HG03039 (cell line): ENCODE data around the gene SPNS2.
"Not testable (repeated sequence)": the region's sequence is repeated elsewhere in the genome, so short reads cannot be mapped to it uniquely, and the experiment has no call there.

Experiments used
- ATAC-seq: cut with Tn5 transposase; IDR thresholded peaks from one replicate; pipeline ENCODE4 v1.9.1; 2021; ENCODE audit warnings: mild to moderate bottlenecking, moderate library complexity; ENCODE audit not compliant: unreplicated experiment

SPNS2 gene

DNA sequence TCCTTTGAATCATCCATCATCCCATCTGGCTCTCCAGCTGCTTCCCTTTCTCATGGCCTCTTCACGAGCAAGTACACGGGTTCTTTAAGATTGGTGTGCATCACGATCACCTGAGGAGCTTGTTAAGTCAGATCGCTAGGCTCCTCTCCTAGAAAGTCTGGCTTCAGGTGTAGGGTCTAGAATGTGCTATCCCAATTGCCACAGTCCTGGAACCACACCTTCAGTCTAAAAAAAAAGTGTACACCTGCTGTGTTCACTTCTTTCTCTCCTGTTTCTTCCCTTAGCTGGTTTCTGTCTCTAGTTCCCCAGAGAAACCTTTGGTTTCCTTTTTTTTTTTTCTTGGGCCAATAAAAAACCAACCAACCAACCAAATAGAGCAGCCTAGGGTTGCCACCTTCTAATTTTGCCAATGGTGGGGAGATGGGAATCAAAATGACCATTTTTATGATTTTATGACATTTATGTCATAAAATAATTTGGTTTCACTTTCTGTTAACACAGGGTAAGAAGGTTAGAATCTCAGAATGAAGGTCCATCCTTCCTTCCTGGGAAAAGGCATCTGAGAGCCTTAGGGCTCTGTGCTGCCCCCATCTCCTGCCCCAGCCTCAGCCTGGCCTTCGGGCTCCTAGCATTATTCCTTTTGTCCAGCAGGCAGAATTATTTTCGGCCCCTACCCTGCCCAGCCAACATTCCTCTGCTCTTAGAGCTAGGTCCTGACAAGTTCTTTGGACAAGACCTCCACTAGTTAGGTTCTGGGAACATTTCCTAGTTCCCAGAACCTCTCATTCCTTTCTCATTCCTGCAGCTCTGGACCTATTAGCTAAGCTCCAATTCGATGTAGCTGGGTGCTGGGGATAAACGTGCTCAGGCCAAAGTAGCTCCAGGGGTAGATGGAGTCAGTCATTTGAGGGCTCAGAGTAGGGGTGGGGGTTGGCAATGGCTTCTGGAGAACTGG, 63.6 kb downstream of the SPNS2 start:
- ATAC-seq, result no peak

DNA sequence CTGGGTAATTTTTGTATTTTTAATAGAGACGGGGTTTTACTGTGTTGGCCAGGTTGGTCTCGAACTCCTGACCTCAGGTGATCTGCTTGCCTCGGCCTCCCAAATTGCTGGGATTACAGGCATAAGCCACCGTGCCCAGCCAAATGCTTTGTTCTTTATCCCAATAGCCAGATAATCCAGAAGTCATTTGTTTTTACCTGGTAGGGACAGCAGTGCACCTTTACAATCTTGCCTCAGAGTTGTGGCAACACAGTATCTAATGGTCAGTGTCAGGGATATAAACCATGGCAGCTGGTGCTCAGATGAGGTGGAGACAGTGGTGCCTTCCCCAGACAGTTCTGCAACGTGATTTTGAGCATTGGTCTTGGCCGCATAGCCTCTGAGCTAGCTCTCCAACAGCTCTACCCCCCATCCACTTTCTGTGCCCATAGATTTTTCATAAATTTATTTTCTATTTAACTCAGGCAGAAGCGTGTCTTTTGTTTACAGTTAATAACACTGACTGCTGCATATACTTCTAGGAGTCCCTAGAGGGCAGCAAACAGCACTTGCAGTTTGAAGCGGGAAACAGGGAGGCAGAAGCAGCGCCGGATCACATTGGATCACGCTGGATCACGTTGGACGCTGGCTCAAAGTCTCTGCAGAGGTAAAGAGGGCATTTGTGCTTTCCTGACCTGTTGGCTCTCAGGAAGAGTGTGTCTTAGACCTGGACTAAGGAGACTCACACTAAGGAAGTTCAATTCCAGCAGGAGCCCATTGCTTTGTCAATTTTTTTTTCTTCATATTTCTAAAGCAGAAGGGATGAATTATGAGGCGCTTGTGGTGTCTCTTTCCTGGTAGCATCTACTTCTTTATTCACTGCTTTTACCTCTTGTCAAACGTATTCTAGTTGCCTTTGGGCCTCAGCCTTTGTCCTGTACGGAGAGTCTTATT, 66.8 kb downstream of the SPNS2 start:
- ATAC-seq, result no peak

DNA sequence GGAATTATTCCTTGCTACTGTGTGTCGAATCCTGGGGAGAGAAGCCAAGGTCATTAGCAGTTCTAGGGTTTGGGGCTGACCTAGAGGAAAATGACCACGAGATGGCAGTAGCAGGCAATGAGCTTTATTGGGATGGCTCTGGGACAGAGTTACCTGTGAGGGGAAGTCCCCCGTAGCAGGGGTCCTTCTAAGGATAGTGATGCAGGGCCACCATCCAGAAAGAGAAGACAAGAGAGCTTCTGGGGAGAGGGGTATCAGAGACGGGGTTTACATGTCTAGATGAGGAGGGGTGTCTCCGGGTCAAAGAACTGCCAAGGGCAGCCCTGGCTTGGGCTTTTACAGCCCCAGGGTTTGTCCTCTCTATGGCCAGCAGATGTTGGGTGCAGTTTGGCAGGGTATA, 68.1 kb downstream of the SPNS2 start:
- no peak for ATAC-seq

DNA sequence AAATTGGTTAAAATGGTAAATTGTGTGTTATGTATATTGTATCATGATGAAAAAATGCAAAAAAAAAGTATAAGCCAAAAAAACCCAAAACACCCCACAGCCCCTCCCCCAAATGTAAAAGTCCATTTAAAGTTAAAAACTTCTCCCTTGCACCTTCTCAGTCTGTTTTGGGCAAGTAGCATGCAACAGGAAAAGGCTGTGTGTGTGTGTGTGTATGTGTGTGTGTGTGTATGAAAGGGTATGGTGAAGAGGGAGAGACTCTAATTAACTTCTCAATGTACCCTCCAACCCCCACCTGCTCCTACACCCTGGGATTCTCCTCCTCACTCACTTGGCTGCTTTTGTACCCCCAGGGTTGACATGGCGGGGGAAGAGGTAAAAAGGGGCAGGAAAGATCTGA, 70.9 kb downstream of the SPNS2 start:
- ATAC-seq, result no peak

DNA sequence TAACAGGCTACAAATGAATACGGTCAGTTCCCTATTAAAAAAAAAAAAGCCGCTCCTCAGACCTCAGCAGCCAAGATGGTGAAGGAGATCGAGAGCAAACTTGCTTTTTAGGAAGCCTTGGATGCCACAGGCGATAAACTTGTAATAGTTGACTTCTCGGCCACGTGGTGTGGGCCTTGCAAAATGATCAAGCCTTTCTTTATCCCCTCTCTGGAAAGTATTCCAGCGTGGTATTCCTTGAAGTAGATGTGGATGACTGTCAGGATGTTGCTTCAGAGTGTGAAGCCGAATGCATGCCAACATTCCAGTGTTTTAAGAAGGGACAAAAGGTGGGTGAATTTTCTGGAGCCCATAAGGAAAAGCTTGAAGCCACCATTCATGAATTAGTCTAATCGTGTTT, 73.5 kb downstream of the SPNS2 start:
- no peak for ATAC-seq

DNA sequence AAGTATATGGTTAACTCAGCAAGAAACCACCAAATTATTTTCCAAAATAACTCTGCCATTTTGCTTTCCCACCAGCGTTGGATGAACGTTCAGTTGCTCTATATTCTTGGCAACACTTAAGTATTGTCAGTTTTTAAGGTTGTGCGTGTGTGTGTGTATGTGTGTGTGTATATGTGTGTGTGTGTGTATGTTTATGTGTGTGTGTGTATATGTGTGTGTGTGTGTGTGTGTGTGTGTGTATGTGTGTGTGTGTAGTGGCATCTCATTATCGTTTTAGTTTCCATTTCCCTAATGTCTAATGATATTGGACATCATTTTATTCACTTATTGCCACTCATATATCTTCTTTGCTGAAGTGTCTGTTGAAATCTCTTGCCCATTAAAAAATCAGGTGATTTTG, 74.4 kb downstream of the SPNS2 start:
- ATAC-seq, result no peak

DNA sequence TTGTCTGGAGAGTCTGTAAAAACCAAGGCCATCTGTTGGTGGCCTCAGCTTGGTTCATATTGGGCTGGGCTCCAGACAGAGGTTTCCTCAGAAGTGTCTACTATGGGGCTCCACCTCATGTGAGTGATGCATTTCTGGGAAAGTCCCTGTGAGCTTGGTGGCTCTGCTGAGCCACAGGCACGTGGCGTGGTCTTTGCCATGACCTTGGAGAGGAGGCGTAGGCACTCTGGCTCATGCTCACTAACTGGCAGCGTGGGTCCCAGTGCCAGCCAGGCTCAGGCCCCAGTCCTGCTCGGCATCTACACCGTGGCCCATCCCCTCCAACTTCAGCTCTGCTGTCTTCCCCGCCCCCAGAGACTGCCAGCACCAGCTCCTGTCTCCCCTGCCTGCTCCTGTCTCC, 75.0 kb downstream of the SPNS2 start:
- ATAC-seq, result no peak

DNA sequence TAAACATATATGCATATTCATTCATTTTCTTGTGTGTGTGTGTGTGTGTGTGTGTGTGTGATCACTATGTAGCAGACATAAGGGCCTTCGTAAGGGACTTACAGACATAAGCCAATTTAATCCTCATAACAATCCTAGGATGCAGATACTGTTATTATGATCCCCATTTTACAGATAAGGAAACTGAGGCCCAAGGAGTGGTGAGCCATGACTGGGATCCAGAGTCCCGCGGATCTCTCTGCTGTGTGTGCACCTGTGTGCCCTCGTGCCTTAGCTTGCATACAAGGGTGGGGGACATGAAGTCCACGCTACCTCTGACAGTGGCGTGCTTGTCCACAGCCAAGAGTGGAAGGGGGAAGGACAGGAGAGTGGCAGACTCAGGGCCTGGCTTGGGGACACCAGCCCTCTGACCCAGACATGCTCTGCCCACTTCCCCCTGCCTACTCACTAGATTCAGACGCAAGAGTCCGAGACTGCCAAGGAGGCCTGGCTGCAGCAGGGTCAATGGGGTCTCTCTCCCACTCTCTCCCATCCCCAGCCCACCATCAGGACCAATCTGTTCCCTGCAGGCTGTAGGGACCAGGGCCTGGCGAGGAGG, 75.9 kb downstream of the SPNS2 start:
- no peak for ATAC-seq

DNA sequence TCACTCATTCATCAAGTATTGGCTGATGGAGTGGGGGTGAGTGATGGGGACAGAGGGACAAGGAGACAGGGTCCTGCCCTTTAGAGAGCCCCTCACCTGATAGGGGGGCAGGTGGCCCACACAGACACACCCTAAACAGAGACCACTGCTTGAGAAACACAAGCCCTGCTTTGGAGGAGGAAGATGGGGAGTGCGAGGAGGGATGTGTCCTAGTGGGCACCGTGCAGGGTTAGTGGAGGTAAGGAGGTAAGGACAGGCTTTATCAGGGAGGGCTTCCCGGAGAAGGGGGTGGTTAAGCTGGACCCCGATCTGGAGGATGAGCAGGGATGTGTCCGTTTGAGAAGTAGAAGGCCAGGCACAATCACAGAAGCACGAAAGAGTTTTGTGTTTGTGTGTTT, 77.5 kb downstream of the SPNS2 start:
- no peak for ATAC-seq

DNA sequence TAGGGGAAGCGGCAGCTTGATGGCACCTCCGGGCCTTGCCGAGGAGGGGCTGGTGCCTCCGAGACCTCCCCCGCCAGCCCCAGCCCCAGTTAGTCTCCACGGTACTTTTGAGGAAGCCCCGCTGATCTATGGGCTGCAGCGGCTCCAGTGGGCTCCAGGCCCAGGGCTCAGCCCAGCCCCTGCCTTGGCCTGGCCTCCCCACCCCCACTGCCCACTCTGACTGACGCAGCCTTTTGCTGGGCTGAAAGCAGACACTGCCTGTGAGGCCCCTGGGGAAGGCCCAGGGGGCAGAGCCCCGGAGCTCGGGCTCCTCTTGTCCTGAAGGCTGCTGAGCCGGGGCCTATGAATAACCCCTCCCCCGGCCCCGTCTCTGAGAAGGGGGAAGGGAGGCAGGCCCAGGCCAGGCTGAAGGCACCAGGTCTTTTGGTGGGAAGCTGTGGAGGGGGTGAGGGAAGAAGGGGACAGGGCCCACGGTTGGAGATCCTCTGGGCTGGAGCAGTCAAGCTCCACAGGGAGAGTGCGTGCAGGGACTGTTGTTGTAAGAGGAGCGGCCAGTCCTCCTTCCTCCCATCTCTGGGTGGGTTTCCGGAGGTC, 78.1 kb downstream of the SPNS2 start:
- no peak for ATAC-seq

DNA sequence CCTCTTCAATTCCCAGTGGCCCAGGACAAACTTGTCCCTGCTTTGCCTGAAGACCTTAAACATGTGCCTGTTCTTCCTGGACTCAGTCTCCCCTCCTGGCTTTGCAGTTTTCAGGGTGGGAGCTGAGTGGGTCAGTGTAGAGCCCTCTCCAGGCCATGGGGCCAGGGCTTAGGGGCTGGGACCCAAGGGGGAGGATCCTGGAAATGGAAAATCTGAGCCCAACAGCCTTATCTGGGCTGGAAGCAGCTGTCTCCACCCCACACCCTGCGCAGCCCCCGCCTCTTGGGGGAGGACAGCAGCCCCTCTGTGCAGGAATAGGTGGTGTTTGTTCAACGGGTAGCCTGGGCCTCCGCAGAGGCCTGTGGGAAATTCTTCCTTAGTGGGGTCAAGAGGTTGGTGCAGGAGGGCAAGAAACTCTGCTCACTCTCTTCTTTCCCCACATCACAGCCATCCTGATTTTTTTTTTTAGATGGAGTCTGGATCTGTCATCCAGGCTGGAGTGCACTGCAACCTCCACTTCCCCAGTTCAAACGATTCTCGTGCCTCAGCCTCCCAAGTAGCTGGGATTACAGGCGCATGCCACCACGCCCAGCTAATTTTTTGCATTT, 78.8 kb downstream of the SPNS2 start:
- no peak for ATAC-seq

DNA sequence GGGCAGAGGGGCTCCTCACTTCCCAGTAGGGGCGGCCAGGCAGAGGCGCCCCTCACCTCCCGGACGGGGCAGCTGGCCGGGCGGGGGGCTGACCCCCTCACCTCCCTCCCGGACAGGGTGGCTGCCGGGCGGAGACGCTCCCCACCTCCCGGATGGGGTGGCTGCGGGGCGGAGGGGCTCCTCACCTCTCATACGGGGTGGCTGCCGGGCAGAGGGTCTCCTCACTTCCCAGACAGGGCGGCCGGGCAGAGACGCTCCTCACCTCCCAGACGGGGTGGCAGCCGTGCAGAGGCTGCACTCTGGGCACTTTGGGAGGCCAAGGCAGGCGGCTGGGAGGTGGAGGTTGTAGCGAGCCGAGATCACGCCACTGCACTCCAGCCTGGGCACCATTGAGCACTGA, 79.7 kb downstream of the SPNS2 start:
- ATAC-seq, result not testable (repeated sequence)

DNA sequence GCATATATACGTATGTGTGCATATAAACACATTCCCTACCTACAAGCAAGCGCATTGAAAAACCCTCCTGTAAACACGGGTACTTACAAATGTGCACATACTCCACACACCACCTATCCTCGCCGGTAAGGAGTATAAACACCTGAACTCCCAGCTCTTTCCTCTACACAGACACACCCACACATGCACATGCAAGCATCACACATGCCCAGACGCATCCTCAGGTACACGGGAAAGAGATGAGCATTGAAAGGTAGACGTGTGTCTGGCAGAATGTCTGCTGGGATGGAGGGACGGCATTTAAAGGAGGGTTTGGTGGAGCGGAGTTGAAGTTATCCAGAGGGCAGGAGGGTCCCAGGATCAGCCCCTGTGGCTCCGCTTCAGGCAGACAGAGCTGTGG, 81.0 kb downstream of the SPNS2 start:
- ATAC-seq, result no peak

DNA sequence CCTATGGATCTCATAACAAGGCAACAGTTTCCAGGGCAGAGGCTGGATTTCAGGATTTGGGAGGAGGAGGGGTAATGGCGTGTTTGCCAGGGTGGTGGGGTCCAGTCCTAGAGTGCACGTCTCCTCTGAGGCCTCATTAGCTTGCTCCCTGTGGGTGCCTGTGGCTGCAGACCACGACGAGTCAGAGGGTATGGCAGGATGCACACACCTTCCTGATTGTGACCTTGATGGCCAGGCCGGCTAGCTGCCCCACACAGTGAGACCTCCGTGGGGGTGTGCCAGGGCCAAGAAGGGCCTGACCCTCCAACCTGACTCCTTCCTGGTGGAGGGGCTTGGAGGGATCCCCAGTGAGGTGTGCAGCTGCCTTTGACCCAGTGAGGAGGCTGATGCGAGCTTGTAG, 81.6 kb downstream of the SPNS2 start:
- ATAC-seq, result no peak

DNA sequence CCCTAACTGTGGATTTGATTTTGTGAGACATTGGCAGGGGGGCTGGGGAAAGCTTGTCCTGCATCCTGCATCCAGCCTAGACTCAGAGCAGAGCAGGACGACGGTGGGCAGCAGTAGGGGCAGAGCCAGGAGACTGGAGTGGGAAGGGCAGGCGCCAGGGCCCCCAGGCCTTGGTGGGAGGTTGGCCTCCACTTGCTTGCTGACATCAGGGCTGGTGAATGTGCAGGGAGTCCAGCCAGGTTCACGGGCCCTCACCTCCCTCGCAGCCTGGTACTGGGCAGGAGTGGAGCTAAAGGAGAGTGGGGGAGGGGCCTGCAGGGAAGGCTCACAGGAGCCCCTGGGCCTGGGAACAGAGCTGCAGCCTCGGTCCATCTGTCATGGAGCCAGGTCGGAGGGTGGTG, 83.4 kb downstream of the SPNS2 start:
- ATAC-seq, result no peak

DNA sequence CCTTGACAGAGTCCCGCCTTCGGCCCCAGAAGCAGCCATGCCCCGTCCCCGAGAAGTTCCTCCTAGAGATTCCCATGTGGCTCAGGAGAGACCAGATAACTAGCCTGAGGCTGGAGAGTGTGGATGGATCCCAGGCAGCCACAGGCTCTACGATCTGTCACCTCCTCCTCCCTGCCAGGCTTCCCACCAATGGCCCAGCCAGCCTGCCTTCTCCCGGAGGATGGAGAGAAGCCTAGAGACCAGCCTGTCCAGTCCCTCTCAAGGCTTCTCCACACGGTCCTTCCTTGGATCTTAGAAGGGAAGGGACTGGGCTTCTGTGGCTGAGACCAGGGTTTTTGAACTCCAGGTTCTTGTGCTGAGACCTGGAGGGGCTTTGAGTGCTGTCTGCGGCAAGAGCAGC, 84.0 kb downstream of the SPNS2 start:
- ATAC-seq, result no peak

DNA sequence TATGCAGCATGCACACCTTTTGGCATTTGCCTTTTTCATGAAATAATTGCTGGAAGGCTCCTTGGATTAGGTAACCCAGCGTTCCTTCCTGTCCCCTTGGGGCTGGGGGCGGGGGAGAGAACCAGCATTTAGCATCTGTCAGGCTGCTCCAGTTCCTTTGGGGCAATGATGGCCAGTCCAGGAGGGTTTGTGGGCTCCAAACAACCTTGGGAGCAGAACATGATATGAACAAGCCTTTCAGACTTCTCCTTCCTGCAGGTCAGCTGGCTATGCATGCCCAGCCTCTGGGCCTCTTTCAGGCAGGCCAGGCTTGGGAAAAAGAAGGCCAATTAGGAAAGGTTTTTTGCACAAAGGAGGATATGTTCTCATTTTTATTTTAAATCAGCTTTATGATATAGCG, 84.5 kb downstream of the SPNS2 start:
- no peak for ATAC-seq

DNA sequence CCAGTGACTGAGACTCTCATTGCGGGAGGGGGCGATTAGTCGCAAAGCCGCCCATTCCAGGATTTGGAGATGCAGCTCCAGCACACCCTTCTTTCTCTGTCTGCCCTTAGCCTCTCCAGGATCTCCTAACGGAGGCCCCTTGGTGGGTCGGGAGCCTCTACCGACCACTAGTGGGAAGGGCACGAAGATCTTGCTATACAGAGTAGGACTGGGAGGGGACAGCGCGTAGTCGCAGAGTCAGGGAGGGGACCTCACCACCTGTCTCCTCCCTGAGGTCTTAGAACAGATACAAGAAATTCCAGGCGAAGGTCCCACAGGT, 85.1 kb downstream of the SPNS2 start:
- no peak for ATAC-seq

DNA sequence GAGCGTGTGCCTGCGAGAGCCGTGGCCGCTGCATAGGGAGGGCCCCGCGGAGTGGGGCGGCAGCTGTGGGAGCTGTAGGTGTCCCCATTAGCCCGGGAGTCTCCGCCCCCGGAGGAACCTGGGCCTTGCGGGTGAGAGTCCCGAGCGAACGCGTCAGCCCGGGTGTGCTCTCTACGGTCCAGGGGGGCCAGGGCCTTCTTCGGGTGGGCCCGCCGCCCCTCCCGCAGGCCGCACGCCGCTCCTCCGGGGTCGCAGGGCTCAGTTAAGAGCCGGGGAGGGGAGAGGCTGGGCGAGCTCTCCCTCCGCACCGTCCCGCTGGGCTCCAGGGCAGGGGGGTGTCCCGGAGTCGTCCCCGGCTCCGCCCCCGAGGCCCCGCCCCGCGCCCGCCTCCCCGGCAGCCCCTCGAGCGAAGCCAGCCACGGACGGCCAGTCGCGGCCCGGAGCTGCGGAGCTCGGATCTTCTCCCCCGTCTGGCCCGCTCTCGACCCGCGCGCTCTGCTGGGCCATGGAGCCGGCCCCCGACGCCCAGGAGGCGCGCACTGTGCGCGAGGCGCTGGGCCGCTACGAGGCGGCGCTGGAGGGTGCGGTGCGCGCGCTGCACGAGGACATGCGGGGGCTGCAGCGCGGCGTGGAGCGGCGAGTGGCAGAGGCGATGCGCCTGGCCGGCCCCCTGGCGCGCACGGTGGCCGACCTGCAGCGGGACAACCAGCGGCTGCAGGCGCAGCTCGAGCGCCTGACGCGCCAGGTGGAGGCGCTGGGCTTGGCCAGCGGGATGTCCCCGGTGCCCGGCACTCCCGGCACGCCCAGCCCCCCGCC, 85.6 kb downstream of the SPNS2 start, which contains the start of gene SMTNL2:
SMTNL2 (plus strand) TSS at position 429 of the 816 bp plus-strand sequence; CDS start at position 506, 77 bp downstream.
- no peak for ATAC-seq
